ENCODE measurements around the gene ATP10B.

The ATP10B gene

GRCh38 chr5:160787240-160787639 is 64.8 kb downstream of the ATP10B start:
- H3K18ac ChIP-seq (ENCODE audit: low read depth in 1 of 2, low read length in 2 of 2) = no peak overlapping the region
- H3K27me3 ChIP-seq (ENCODE audit: control insufficient read depth in 1 of 2, insufficient read depth in 1 of 2, low read length in 2 of 2) = no peaks in the 10 kb centered on the region
- no peaks in the 10 kb centered on the region for H3K4me1 ChIP-seq (ENCODE audit: control insufficient read depth, insufficient read depth, low read depth, low read length)
- H4K91ac ChIP-seq (ENCODE audit: low read length) = no peak overlapping the region
- H3K23ac ChIP-seq (ENCODE audit: low read length in 2 of 2) = no peak overlapping the region
- H3K4me2 ChIP-seq (ENCODE audit: low read length, poor library complexity, severe bottlenecking) = no peak overlapping the region
- H2BK5ac ChIP-seq (ENCODE audit: low read depth, low read length, poor library complexity, severe bottlenecking) = no peak overlapping the region
- 48% methylated on average over 4 of the region's 4 CpGs for WGBS
- no peak overlapping the region for H3K4ac ChIP-seq (ENCODE audit: low read depth in 1 of 2, low read length in 2 of 2)
- DNase-seq = no peak
- H3K9me3 ChIP-seq (ENCODE audit: control insufficient read depth, low read length) = no peaks in the 10 kb centered on the region
- no peaks in the 10 kb centered on the region for H3K36me3 ChIP-seq (ENCODE audit: control insufficient read depth in 1 of 2, insufficient read depth in 2 of 2, low read depth in 1 of 2, low read length in 2 of 2)
- no peak overlapping the region for H2BK15ac ChIP-seq (ENCODE audit: low read depth, poor library complexity, severe bottlenecking)
- no peaks in the 10 kb centered on the region for H3K79me1 ChIP-seq (replicated peaks; ENCODE audit: low read length, poor library complexity, severe bottlenecking)
- H2BK120ac ChIP-seq (ENCODE audit: low read depth, low read length) = no peak overlapping the region
- H3K9ac ChIP-seq (ENCODE audit: low read length) = no peak overlapping the region
- H2BK12ac ChIP-seq (ENCODE audit: low read length in 2 of 2) = no peak overlapping the region
- H3K14ac ChIP-seq (ENCODE audit: low read length in 2 of 2) = no peak overlapping the region
- H2AFZ ChIP-seq (ENCODE audit: low read depth, low read length) = no peak overlapping the region
- H2AK5ac ChIP-seq (ENCODE audit: low read length, severe bottlenecking) = no peak overlapping the region
- no peak overlapping the region for H4K8ac ChIP-seq (ENCODE audit: low read length)
- no peak overlapping the region for H3K27ac ChIP-seq (ENCODE audit: low read length, poor library complexity, severe bottlenecking)
- H3K4me3 ChIP-seq (ENCODE audit: insufficient read depth in 1 of 2, low read depth in 1 of 2, low read length in 2 of 2) = no peak overlapping the region

- H2BK15ac ChIP-seq (ENCODE audit: low read depth, poor library complexity, severe bottlenecking) = no peak overlapping the region
- 41% methylated on average over 11 of the region's 11 CpGs for WGBS
- no peak overlapping the region for H3K23ac ChIP-seq (ENCODE audit: low read length in 2 of 2)
- H3K36me3 ChIP-seq (ENCODE audit: control insufficient read depth in 1 of 2, insufficient read depth in 2 of 2, low read depth in 1 of 2, low read length in 2 of 2) = no peaks in the 10 kb centered on the region
- H3K4me2 ChIP-seq (ENCODE audit: low read length, poor library complexity, severe bottlenecking) = no peak overlapping the region
- H3K18ac ChIP-seq (ENCODE audit: low read depth in 1 of 2, low read length in 2 of 2) = no peak overlapping the region
- H3K79me1 ChIP-seq (replicated peaks; ENCODE audit: low read length, poor library complexity, severe bottlenecking) = no peaks in the 10 kb centered on the region
- no peak overlapping the region for H3K9ac ChIP-seq (ENCODE audit: low read length)
- H3K14ac ChIP-seq (ENCODE audit: low read length in 2 of 2) = no peak overlapping the region
- H2AFZ ChIP-seq (ENCODE audit: low read depth, low read length) = no peak overlapping the region
- H3K4me3 ChIP-seq (ENCODE audit: insufficient read depth in 1 of 2, low read depth in 1 of 2, low read length in 2 of 2) = no peak overlapping the region
- no peak overlapping the region for H2BK12ac ChIP-seq (ENCODE audit: low read length in 2 of 2)
- no peak for DNase-seq
- no peak overlapping the region for H2BK120ac ChIP-seq (ENCODE audit: low read depth, low read length)
- H3K9me3 ChIP-seq (ENCODE audit: control insufficient read depth, low read length) = no peaks in the 10 kb centered on the region
- H2BK5ac ChIP-seq (ENCODE audit: low read depth, low read length, poor library complexity, severe bottlenecking) = no peak overlapping the region
- no peak overlapping the region for H4K8ac ChIP-seq (ENCODE audit: low read length)
- H4K91ac ChIP-seq (ENCODE audit: low read length) = no peak overlapping the region
- no peak overlapping the region for H3K4ac ChIP-seq (ENCODE audit: low read depth in 1 of 2, low read length in 2 of 2)
- no peaks in the 10 kb centered on the region for H3K4me1 ChIP-seq (ENCODE audit: control insufficient read depth, insufficient read depth, low read depth, low read length)
- no peak overlapping the region for H2AK5ac ChIP-seq (ENCODE audit: low read length, severe bottlenecking)
- no peaks in the 10 kb centered on the region for H3K27me3 ChIP-seq (ENCODE audit: control insufficient read depth in 1 of 2, insufficient read depth in 1 of 2, low read length in 2 of 2)
- no peak overlapping the region for H3K27ac ChIP-seq (ENCODE audit: low read length, poor library complexity, severe bottlenecking)
These were observed 77.2 kb downstream of the ATP10B start for GRCh38 chr5:160774666-160775315.

- Histone ChIP-seq H3K4me2 (ENCODE audit: low read length, poor library complexity, severe bottlenecking) (no peak overlapping the region), H3K23ac (ENCODE audit: low read length in 2 of 2) (no peak overlapping the region), H3K4me1 (ENCODE audit: control insufficient read depth, insufficient read depth, low read depth, low read length) (no peaks in the 10 kb centered on the region), H2BK120ac (ENCODE audit: low read depth, low read length) (no peak overlapping the region), H4K91ac (ENCODE audit: low read length) (no peak overlapping the region), H3K9ac (ENCODE audit: low read length) (no peak overlapping the region), H3K79me1 (replicated peaks; ENCODE audit: low read length, poor library complexity, severe bottlenecking) (no peaks in the 10 kb centered on the region), H3K9me3 (ENCODE audit: control insufficient read depth, low read length) (no peaks in the 10 kb centered on the region), H3K36me3 (ENCODE audit: control insufficient read depth in 1 of 2, insufficient read depth in 2 of 2, low read depth in 1 of 2, low read length in 2 of 2) (no peaks in the 10 kb centered on the region), H3K4ac (ENCODE audit: low read depth in 1 of 2, low read length in 2 of 2) (no peak overlapping the region), H4K8ac (ENCODE audit: low read length) (no peak overlapping the region), H3K27me3 (ENCODE audit: control insufficient read depth in 1 of 2, insufficient read depth in 1 of 2, low read length in 2 of 2) (no peaks in the 10 kb centered on the region), H3K18ac (ENCODE audit: low read depth in 1 of 2, low read length in 2 of 2) (no peak overlapping the region), H3K14ac (ENCODE audit: low read length in 2 of 2) (no peak overlapping the region), H2AFZ (ENCODE audit: low read depth, low read length) (no peak overlapping the region), H2BK5ac (ENCODE audit: low read depth, low read length, poor library complexity, severe bottlenecking) (no peak overlapping the region), H2BK15ac (ENCODE audit: low read depth, poor library complexity, severe bottlenecking) (no peak overlapping the region), H3K27ac (ENCODE audit: low read length, poor library complexity, severe bottlenecking) (no peak overlapping the region), H2BK12ac (ENCODE audit: low read length in 2 of 2) (no peak overlapping the region), H2AK5ac (ENCODE audit: low read length, severe bottlenecking) (no peak overlapping the region), H3K4me3 (ENCODE audit: insufficient read depth in 1 of 2, low read depth in 1 of 2, low read length in 2 of 2) (no peak overlapping the region)
- WGBS = 75% methylated on average over 9 of the region's 10 CpGs
- no peak for DNase-seq
These were observed 78.2 kb downstream of the ATP10B start for GRCh38 chr5:160773646-160774410.

DNA sequence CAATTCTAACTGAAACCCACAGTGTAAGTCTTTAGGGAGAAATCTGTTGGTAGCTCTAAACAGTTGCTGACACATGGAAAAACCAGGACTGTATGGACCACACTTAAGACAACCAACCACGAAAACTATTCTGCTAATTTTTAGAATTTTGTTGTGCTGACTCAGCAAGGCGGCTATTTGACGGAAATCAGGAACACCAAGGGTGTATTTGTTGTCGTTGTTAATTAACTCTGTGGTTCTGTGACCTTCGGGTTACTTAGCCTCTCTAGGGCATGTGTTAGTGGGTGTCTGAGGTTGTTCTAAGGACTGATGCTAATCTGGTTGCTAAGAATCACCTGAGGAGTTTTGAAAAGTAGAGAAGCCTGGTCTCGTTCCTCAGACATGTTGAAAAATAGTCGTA is 79.2 kb downstream of the ATP10B start:
- Histone ChIP-seq H4K91ac (ENCODE audit: low read length) (no peak overlapping the region), H2AK5ac (ENCODE audit: low read length, severe bottlenecking) (no peak overlapping the region), H3K18ac (ENCODE audit: low read depth in 1 of 2, low read length in 2 of 2) (no peak overlapping the region), H4K8ac (ENCODE audit: low read length) (no peak overlapping the region), H3K4me2 (ENCODE audit: low read length, poor library complexity, severe bottlenecking) (no peak overlapping the region), H3K27ac (ENCODE audit: low read length, poor library complexity, severe bottlenecking) (no peak overlapping the region), H3K79me1 (replicated peaks; ENCODE audit: low read length, poor library complexity, severe bottlenecking) (no peaks in the 10 kb centered on the region), H2BK15ac (ENCODE audit: low read depth, poor library complexity, severe bottlenecking) (no peak overlapping the region), H3K14ac (ENCODE audit: low read length in 2 of 2) (no peak overlapping the region), H3K4ac (ENCODE audit: low read depth in 1 of 2, low read length in 2 of 2) (no peak overlapping the region), H2BK5ac (ENCODE audit: low read depth, low read length, poor library complexity, severe bottlenecking) (no peak overlapping the region), H3K9ac (ENCODE audit: low read length) (no peak overlapping the region), H3K9me3 (ENCODE audit: control insufficient read depth, low read length) (no peaks in the 10 kb centered on the region), H3K4me1 (ENCODE audit: control insufficient read depth, insufficient read depth, low read depth, low read length) (no peaks in the 10 kb centered on the region), H3K4me3 (ENCODE audit: insufficient read depth in 1 of 2, low read depth in 1 of 2, low read length in 2 of 2) (no peak overlapping the region), H2AFZ (ENCODE audit: low read depth, low read length) (no peak overlapping the region), H3K23ac (ENCODE audit: low read length in 2 of 2) (no peak overlapping the region), H2BK120ac (ENCODE audit: low read depth, low read length) (no peak overlapping the region), H3K27me3 (ENCODE audit: control insufficient read depth in 1 of 2, insufficient read depth in 1 of 2, low read length in 2 of 2) (no peaks in the 10 kb centered on the region), H3K36me3 (ENCODE audit: control insufficient read depth in 1 of 2, insufficient read depth in 2 of 2, low read depth in 1 of 2, low read length in 2 of 2) (no peaks in the 10 kb centered on the region), H2BK12ac (ENCODE audit: low read length in 2 of 2) (no peak overlapping the region)
- WGBS = 58% methylated on average over 7 of the region's 7 CpGs
- no peak for DNase-seq

Measured in mesenchymal stem cell (in vitro differentiated cells and primary cell).